Activated CD4-positive, alpha-beta T cell treated with anti-CD3 and anti-CD28 coated beads, Interleukin-2, amount 10 ng/mL, durations not matched to agents 7 days and 5 days (primary cell): ENCODE results near the gene SHISA2. TPM values are rescaled to one million over a fixed set of nuclear protein-coding genes. Genes with fewer than 3 reads are reported as not detected.

Experiments used
- CTCF ChIA-PET: fragments of 350-600 bp; sonication (Branson Sonifier 250); formaldehyde crosslinking; loops from one replicate; lab custom pipeline; 2021; ENCODE audit warnings: antibody characterized with exemption; lab: Charles Lee
- POLR2A ChIA-PET: fragments of 350-600 bp; sonication (Branson Sonifier 250); formaldehyde crosslinking; loops from one replicate; lab custom pipeline; 2021; ENCODE audit warnings: antibody characterized with exemption; lab: Charles Lee
- DNase-seq: peaks from one replicate; pipeline ENCODE4 v3.0.0-alpha.2; 2020
- H3K27ac Mint-ChIP-seq: one replicate; pipeline ENCODE4 v1.8.0; 2021; ENCODE audit warnings: mild to moderate bottlenecking, moderate library complexity, mixed read lengths
- H3K27me3 Mint-ChIP-seq: one replicate; pipeline ENCODE4 v1.8.0; 2021; ENCODE audit warnings: mixed read lengths
- H3K36me3 Mint-ChIP-seq: one replicate; pipeline ENCODE4 v1.8.0; 2021; ENCODE audit warnings: low read depth, mixed read lengths
- H3K4me1 Mint-ChIP-seq: one replicate; pipeline ENCODE4 v1.8.0; 2021; ENCODE audit warnings: mixed read lengths
- H3K4me3 Mint-ChIP-seq: one replicate; pipeline ENCODE4 v1.8.0; 2021; ENCODE audit warnings: mild to moderate bottlenecking, moderate library complexity, mixed read lengths
- H3K9me3 Mint-ChIP-seq: one replicate; pipeline ENCODE4 v1.8.0; 2021; ENCODE audit warnings: mixed read lengths
- total RNA-seq, 2 experiments: library from RNA; stranded (reverse); gene quantifications; one replicate each; pipeline ENCODE4 v1.2.3, GENCODE V29; 2021

SHISA2 gene
- total RNA-seq, 2 experiments from 2014 or later: 0.32 to 0.35 TPM

DNA sequence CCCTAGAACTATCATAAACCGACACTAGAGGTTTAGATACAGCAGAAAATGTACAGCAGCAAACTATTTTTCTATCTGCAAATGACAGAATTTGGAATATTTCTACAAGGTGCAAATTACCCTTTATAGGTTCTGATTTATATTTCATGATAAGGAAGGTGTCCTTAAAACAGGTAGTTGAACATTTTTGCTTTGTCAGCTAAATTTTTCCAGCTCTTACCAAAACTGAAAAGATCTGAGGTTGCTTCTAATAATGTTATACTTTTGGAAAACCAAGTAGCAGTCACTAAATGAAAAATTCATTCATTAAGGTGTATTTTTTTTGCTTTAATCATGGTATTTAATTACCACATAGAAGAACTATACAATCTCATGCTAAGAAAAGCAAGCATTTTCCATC, 9.0 kb downstream of the SHISA2 start:
- peaks cover 11% of the 10 kb centered on the region for H3K27me3 Mint-ChIP-seq
- ChIA-PET CTCF (interaction anchor here (0.6 kb wide), 1 partner anchor 12 kb away, joined by 3 read pairs; no protein-coding TSS in a partner anchor), POLR2A (no interaction called here)
- no peaks in the 10 kb centered on the region for H3K9me3 Mint-ChIP-seq
- H3K27ac Mint-ChIP-seq: no peak overlapping the region
- H3K4me3 Mint-ChIP-seq: no peak overlapping the region
- DNase-seq: no peak
- H3K4me1 Mint-ChIP-seq: peaks cover 7% of the 10 kb centered on the region
- H3K36me3 Mint-ChIP-seq: no peaks in the 10 kb centered on the region

DNA sequence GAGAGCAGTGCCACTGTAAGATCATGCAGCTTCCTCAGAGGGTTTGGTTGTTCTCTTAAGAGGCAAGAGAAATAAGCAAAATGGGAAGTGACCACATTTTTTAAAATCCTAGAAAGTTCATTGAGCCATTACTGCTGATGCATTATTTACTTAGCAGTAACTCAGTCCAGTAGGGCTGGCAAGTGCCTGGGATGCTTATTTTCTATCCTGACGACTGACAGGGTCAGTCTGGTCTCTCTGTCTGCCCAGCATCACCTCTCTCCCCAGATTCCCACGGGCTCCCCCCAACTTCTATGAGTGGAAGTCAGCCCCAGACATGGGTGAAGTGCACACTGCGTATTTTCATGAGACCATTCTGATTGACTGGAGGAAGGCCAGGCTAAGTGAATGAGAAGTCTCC, 10.4 kb downstream of the SHISA2 start:
- peaks cover 7% of the 10 kb centered on the region for H3K4me1 Mint-ChIP-seq
- no peak overlapping the region for H3K27ac Mint-ChIP-seq
- H3K9me3 Mint-ChIP-seq: no peaks in the 10 kb centered on the region
- no peak overlapping the region for H3K4me3 Mint-ChIP-seq
- DNase-seq: no peak
- H3K27me3 Mint-ChIP-seq: peaks cover 7% of the 10 kb centered on the region
- no peaks in the 10 kb centered on the region for H3K36me3 Mint-ChIP-seq
- ChIA-PET CTCF (no interaction called here), POLR2A (no interaction called here)

DNA sequence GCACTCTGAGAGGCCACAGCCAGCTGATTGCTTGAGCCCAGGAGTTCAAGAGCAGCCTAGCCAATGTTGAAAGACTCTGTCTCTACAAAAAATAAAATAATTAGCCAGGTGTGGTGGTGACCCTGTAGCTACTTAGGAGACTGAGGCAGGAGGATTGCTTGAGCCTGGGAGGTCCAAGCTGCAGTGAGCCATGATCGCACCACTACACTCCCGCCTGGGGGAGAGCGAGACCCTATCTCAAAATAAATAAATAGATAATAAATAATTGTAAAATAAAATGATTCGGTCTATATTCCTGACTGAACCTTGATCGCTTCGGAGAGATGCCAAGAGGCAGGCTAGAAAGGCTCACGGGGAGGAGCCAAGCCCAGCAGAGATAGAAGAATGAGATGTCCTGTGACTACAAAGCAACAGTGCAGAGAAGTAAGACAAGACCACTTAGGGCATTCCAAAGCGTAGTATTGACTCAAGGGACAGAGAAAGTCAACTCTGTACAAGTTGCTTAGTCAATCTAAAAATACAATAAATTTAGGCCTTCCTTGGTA, 12.8 kb downstream of the SHISA2 start:
- Mint-ChIP-seq H3K27ac (no peak overlapping the region), H3K27me3 (peaks cover 6% of the 10 kb centered on the region), H3K4me1 (no peaks in the 10 kb centered on the region), H3K36me3 (no peaks in the 10 kb centered on the region), H3K9me3 (no peaks in the 10 kb centered on the region), H3K4me3 (no peak overlapping the region)
- DNase-seq: no peak
- POLR2A ChIA-PET: no interaction called here
- CTCF ChIA-PET: no interaction called here

DNA sequence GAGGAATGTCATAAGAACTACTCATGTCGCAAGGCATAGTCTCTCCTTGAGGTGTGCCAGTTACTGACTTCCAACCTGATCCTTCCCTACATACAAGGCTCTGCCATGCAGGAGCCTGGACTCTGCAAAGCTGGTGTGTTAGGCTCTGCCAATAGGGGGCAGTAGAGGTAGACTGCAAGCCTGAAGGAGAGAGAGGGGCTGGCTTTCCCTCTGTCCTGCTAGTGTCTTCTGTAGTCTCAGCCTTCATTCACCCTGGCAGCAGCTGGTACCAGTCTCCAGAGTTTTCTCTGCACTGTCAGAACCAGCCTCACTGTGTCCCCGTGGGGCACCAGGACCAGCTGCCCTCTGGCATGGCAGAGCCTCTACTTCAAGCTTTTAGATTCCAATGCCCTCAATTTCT, 14.5 kb downstream of the SHISA2 start:
- Mint-ChIP-seq H3K4me1 (no peaks in the 10 kb centered on the region), H3K4me3 (no peak overlapping the region), H3K27ac (no peak overlapping the region), H3K36me3 (no peaks in the 10 kb centered on the region), H3K9me3 (no peaks in the 10 kb centered on the region), H3K27me3 (peaks cover 5% of the 10 kb centered on the region)
- ChIA-PET POLR2A (interaction anchor here (0.7 kb wide), 1 partner anchor 309 kb away, joined by 3 read pairs; no protein-coding TSS in a partner anchor), CTCF (no interaction called here)
- DNase-seq: peak; percentile 27

DNA sequence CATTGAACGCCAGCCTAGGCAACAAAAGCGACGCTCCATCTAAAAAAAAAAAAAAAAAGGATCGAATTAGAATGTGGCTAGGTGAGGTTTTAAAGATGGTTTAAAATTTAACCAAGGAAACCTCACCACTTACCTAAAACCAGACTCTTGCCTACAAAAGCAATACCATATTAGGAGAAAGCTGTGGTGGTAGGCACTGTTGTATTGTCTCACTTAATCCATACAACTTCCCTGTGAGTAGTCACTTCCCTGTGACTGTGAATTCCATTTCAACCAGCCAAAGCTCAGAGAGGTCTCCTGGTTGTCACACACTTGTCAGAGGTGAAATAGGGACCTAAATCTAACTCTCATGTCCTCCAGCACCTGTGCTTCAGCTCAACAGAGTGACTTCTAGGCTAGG, 15.4 kb downstream of the SHISA2 start:
- peaks cover 2% of the 10 kb centered on the region for H3K27me3 Mint-ChIP-seq
- no peak overlapping the region for H3K27ac Mint-ChIP-seq
- no peak for DNase-seq
- ChIA-PET POLR2A (no interaction called here), CTCF (no interaction called here)
- no peaks in the 10 kb centered on the region for H3K4me1 Mint-ChIP-seq
- peaks cover 1% of the 10 kb centered on the region for H3K9me3 Mint-ChIP-seq
- H3K4me3 Mint-ChIP-seq: no peak overlapping the region
- H3K36me3 Mint-ChIP-seq: no peaks in the 10 kb centered on the region

DNA sequence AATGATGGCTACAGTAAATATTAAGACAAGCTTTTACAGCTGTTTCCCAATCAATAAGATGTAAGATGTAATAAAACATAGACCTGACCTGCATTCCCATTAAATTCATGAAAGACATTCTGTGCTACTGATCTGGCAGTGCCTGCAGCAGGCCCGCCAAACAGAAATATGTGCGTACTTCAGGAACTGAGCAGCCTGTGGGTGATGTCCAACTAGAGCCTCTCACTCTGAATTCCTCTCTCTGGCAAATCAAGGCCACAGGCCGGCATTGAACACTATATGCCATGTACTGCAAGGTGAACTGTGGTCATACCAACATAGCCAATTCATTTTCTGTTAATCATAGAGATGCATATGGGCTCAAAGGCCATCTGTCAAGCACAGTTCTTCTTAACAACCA, 17.8 kb downstream of the SHISA2 start:
- H3K27me3 Mint-ChIP-seq: peaks cover 2% of the 10 kb centered on the region
- POLR2A ChIA-PET: no interaction called here
- no peak for DNase-seq
- no peaks in the 10 kb centered on the region for H3K4me1 Mint-ChIP-seq
- no peak overlapping the region for H3K4me3 Mint-ChIP-seq
- H3K9me3 Mint-ChIP-seq: peaks cover 4% of the 10 kb centered on the region
- CTCF ChIA-PET: interaction anchor here (0.7 kb wide), 1 partner anchor 354 kb away, joined by 5 read pairs; no protein-coding TSS in a partner anchor
- no peaks in the 10 kb centered on the region for H3K36me3 Mint-ChIP-seq
- no peak overlapping the region for H3K27ac Mint-ChIP-seq

DNA sequence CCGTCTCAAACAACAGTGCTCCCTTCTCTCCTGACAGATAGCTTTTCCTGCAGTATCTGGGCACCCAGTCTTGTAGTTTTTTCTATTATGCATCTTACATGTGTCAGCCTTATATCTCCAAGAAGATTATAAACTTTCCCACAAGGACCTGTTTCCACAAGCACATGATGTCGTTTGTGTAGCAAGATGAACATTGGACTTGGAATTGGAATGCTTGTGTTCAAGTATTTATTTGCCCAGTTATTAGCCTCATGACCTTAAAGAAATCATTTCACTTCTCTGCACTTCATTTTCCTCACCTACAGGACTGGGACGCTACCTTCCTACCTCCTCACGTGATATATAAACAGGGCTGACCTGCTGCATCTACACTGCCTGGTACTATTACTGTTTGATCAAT, 21.5 kb downstream of the SHISA2 start:
- H3K9me3 Mint-ChIP-seq: peaks cover 4% of the 10 kb centered on the region
- no peaks in the 10 kb centered on the region for H3K36me3 Mint-ChIP-seq
- H3K27me3 Mint-ChIP-seq: peaks cover 4% of the 10 kb centered on the region
- H3K27ac Mint-ChIP-seq: no peak overlapping the region
- H3K4me3 Mint-ChIP-seq: no peak overlapping the region
- ChIA-PET CTCF (interaction anchor here (0.5 to 0.7 kb wide), 2 partner anchors 10 to 154 kb away, joined by 3 read pairs; no protein-coding TSS in a partner anchor), POLR2A (no interaction called here)
- H3K4me1 Mint-ChIP-seq: no peaks in the 10 kb centered on the region
- DNase-seq: no peak

DNA sequence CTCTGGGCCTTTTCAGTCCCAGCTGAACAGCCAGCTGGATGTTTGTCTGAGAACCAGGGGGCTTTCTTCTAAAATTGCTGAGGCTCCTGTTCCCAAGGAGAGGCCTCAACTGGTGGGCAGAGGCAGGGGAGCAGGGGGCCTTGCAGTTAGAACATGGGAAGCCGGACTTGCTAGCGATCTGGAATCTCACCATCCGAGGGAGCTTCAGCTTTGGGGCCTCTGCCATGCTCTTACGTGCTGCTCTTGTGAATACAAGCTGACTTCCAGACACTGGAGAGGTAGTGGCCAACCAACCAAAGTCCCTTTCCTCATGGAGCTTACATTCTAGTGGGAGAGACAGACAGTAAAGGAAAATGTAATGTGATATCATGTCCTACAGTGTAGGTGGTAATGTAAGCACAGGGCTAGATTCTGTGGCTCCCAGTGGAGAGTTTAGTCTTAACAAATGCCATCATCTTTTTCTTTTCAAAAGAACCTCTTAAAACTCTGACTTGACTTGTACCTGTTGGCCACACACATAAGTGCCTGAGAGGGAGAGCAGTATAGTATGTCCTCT, 22.2 kb downstream of the SHISA2 start:
- H3K9me3 Mint-ChIP-seq: peaks cover 4% of the 10 kb centered on the region
- no peaks in the 10 kb centered on the region for H3K4me1 Mint-ChIP-seq
- no peak overlapping the region for H3K27ac Mint-ChIP-seq
- DNase-seq: no peak
- peaks cover 6% of the 10 kb centered on the region for H3K27me3 Mint-ChIP-seq
- POLR2A ChIA-PET: no interaction called here
- CTCF ChIA-PET: interaction anchor here (0.7 kb wide), 1 partner anchor 10 kb away, joined by 3 read pairs; no protein-coding TSS in a partner anchor
- no peaks in the 10 kb centered on the region for H3K36me3 Mint-ChIP-seq
- no peak overlapping the region for H3K4me3 Mint-ChIP-seq

DNA sequence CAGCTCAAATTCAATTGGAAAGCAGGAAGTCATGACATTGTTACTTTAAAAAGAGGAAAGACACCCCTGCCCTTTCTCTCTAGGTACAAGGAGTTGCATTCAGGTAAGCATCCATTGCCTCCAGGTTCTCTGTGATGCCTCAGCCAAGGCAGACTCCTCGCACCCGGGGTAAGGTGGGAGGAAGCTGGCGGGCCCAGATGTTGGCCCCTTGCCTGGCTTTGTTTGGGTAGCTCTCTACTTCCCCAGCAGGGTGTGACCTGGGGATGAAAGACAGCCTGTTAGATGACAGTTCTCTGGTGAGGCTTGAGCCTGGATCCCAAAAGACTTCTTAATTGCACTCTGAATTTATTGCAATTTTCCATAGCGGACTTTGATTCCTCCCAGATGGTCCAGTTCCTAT, 25.6 kb downstream of the SHISA2 start:
- Mint-ChIP-seq H3K4me1 (no peaks in the 10 kb centered on the region), H3K4me3 (no peak overlapping the region), H3K36me3 (no peaks in the 10 kb centered on the region), H3K27ac (no peak overlapping the region), H3K27me3 (peaks cover 9% of the 10 kb centered on the region), H3K9me3 (peaks cover 2% of the 10 kb centered on the region)
- DNase-seq: no peak
- ChIA-PET CTCF (interaction anchor here (1.2 kb wide), 1 partner anchor 9 kb away, joined by 3 read pairs; no protein-coding TSS in a partner anchor), POLR2A (no interaction called here)

DNA sequence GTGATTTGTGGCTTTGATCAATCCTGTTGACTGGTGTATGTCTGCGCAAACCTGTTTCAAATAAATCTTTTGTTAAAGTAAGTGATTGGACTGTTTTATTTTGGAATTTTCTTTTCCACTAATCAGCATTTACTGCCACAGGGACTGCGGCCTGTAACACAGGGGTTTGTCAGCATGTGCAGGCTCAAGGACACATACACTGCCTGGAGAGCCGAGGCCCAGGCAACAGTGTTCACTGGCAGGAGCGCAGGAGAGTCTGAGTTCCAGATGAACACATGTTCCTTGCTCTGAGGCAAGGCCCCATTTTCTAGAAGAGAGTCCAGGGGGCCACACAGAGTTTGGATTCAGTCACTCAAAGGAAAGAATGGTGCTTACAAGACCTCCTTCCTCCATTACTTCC, 26.0 kb downstream of the SHISA2 start:
- CTCF ChIA-PET: no interaction called here
- Mint-ChIP-seq H3K4me1 (no peaks in the 10 kb centered on the region), H3K36me3 (no peaks in the 10 kb centered on the region), H3K27me3 (peaks cover 9% of the 10 kb centered on the region), H3K4me3 (no peak overlapping the region), H3K27ac (no peak overlapping the region), H3K9me3 (peaks cover 1% of the 10 kb centered on the region)
- POLR2A ChIA-PET: no interaction called here
- no peak for DNase-seq

DNA sequence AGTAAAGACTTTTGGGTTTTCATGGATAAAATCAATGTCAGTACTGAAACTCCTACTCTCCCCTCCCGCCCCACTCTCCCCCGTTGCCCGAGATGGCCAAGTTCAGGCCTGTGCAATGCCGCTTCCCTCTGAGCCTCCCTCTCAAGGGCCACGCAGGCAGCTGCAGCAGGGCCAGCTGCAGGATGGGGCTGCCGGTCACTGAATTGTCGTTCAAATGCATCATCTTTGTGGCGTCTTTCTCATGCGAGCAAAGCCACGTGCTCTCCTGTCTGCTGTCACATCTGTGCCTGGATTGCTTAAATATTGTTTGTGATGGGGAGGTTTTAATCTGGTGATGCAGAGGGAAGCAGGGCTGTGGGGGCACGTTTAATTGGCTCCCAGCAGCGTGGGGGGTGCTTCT, 26.6 kb downstream of the SHISA2 start:
- POLR2A ChIA-PET: no interaction called here
- Mint-ChIP-seq H3K4me3 (no peak overlapping the region), H3K27me3 (peaks cover 9% of the 10 kb centered on the region), H3K27ac (no peak overlapping the region), H3K9me3 (no peaks in the 10 kb centered on the region), H3K4me1 (no peaks in the 10 kb centered on the region), H3K36me3 (no peaks in the 10 kb centered on the region)
- no peak for DNase-seq
- CTCF ChIA-PET: no interaction called here

DNA sequence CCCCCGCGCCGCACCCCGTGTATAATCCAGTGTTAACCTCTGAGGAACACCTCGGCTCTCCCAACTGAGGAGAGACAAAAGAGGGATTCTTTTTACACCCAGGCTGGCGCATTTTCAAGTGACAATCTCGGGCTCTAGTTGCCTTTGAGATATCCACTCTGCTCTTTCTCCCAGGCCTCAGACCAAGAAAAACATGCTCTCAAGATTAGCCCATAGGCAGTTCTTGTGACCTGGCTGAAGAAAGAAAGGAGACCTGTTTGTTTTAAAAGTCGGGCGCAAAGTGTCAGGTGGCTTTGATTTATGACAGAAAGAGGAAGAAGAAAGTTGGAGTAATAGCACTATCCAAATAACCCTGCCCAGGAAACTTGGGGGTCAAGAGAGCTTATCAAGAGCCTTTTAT, 27.3 kb downstream of the SHISA2 start:
- Mint-ChIP-seq H3K27ac (no peak overlapping the region), H3K4me3 (no peak overlapping the region), H3K9me3 (no peaks in the 10 kb centered on the region), H3K27me3 (peaks cover 9% of the 10 kb centered on the region), H3K4me1 (no peaks in the 10 kb centered on the region), H3K36me3 (no peaks in the 10 kb centered on the region)
- CTCF ChIA-PET: no interaction called here
- no peak for DNase-seq
- POLR2A ChIA-PET: no interaction called here

DNA sequence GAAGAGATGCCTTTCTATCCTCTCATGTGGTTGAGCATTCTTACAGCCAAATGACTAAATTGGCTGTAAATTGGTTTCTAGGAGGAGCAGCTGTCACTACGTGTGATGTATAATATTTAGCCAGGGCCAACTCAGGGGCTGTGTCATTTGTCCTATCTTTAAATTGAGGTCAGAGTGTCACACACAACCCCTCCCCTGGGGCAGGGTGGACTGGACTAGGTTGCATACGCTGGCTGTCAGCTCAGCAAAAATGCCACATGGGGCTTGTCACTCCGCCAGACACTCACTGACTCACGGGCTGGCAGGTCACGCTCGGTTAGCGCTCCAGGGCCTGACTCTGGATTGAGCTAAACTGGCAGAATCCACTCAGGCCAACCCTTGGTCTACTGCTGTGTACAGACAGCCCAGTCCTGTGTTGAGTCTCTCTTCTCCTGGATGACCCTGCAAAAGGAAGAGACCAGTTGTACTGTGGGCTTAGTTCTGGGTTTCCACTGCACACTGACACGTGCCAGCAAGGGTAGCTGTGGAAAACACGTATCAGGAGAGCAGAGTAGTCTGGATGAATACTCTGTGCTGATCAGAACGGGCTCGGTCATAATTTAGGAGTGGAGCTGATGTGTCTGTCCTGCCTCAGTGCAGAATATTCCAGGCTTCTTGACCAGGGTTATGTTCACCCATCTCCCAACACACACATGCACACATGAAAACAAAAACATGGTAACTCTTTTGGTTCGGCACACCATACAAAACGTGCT, 29.1 kb downstream of the SHISA2 start:
- ChIA-PET POLR2A (no interaction called here), CTCF (no interaction called here)
- H3K4me3 Mint-ChIP-seq: no peak overlapping the region

More for the DNA sequence above, 29.1 kb downstream of the SHISA2 start:
- no peak for DNase-seq
- no peaks in the 10 kb centered on the region for H3K9me3 Mint-ChIP-seq
- H3K27ac Mint-ChIP-seq: no peak overlapping the region
- no peaks in the 10 kb centered on the region for H3K4me1 Mint-ChIP-seq
- H3K27me3 Mint-ChIP-seq: peaks cover 9% of the 10 kb centered on the region
- H3K36me3 Mint-ChIP-seq: no peaks in the 10 kb centered on the region
